ENCODE results near the gene TTR.

TTR gene

GRCh38 chr18:31636387-31636786 is 44.7 kb downstream of the TTR start:
- Histone ChIP-seq H3K27me3 (replicated peaks) (no peaks in the 10 kb centered on the region), H3K4me3 (ENCODE audit: low read depth, low read length) (no peak overlapping the region), H3K27ac (no peak overlapping the region), H3K36me3 (replicated peaks) (no peaks in the 10 kb centered on the region)
- TF ChIP-seq CTCF (IDR thresholded peaks at IDR 0.05; ENCODE audit: low read depth, low read length, missing control alignments): no peak
- in situ Hi-C loops (cut with HindIII; ENCODE audit: low pct_ligation_motif_present, low sequenced_read_pairs): no loop called here
- DNase-seq: no peak

GRCh38 chr18:31637445-31637844 is 45.8 kb downstream of the TTR start:
- no peak overlapping the region for H3K4me3 ChIP-seq (ENCODE audit: low read depth, low read length)
- no peak for TF ChIP-seq CTCF (IDR thresholded peaks at IDR 0.05; ENCODE audit: low read depth, low read length, missing control alignments)
- no peaks in the 10 kb centered on the region for H3K36me3 ChIP-seq (replicated peaks)
- no peak overlapping the region for H3K27ac ChIP-seq
- no peaks in the 10 kb centered on the region for H3K27me3 ChIP-seq (replicated peaks)
- in situ Hi-C loops (cut with HindIII; ENCODE audit: low pct_ligation_motif_present, low sequenced_read_pairs): no loop called here
- no peak for DNase-seq

- in situ Hi-C loops (cut with HindIII; ENCODE audit: low pct_ligation_motif_present, low sequenced_read_pairs): no loop called here
- TF ChIP-seq CTCF (IDR thresholded peaks at IDR 0.05; ENCODE audit: low read depth, low read length, missing control alignments): no peak
- no peak for DNase-seq
- Histone ChIP-seq H3K27ac (no peak overlapping the region), H3K4me3 (ENCODE audit: low read depth, low read length) (no peak overlapping the region), H3K36me3 (replicated peaks) (no peaks in the 10 kb centered on the region), H3K27me3 (replicated peaks) (no peaks in the 10 kb centered on the region)
Observed at GRCh38 chr18:31643003-31643402, 51.3 kb downstream of the TTR start.

- Histone ChIP-seq H3K27ac (no peak overlapping the region), H3K27me3 (replicated peaks) (no peaks in the 10 kb centered on the region), H3K4me3 (ENCODE audit: low read depth, low read length) (no peak overlapping the region), H3K36me3 (replicated peaks) (no peaks in the 10 kb centered on the region)
- DNase-seq: no peak
- in situ Hi-C loops (cut with HindIII; ENCODE audit: low pct_ligation_motif_present, low sequenced_read_pairs): no loop called here
- no peak for TF ChIP-seq CTCF (IDR thresholded peaks at IDR 0.05; ENCODE audit: low read depth, low read length, missing control alignments)
Observed at GRCh38 chr18:31645411-31645810, 53.7 kb downstream of the TTR start.

GRCh38 chr18:31646332-31647126 is 54.9 kb downstream of the TTR start:
- Histone ChIP-seq H3K27me3 (replicated peaks) (no peaks in the 10 kb centered on the region), H3K36me3 (replicated peaks) (no peaks in the 10 kb centered on the region), H3K4me3 (ENCODE audit: low read depth, low read length) (no peak overlapping the region), H3K27ac (no peak overlapping the region)
- in situ Hi-C loops (cut with HindIII; ENCODE audit: low pct_ligation_motif_present, low sequenced_read_pairs): no loop called here
- DNase-seq: no peak
- TF ChIP-seq CTCF (IDR thresholded peaks at IDR 0.05; ENCODE audit: low read depth, low read length, missing control alignments): no peak
